Activated naive CD8-positive, alpha-beta T cell treated with anti-CD3 and anti-CD28 coated beads, Interleukin-2, amount 10 ng/mL, durations not matched to agents 7 days and 5 days (primary cell): ENCODE measurements around the gene CCP110. TPM values are rescaled to one million over a fixed set of nuclear protein-coding genes. Genes with fewer than 3 reads are reported as not detected.
A peak's percentile ranks its signal among the peaks of the same experiment; 100 is the strongest.

Experiments used
- ATAC-seq: fragments of 150-1000 bp; cut with Tn5 transposase; one replicate; pipeline ENCODE4 v1.10.0; 2021; ENCODE audit warnings: low read depth, moderate library complexity
- POLR2A ChIA-PET: fragments of 350-600 bp; sonication (Branson Sonifier 250); formaldehyde crosslinking; loops from one replicate; lab custom pipeline; 2021; ENCODE audit warnings: antibody characterized with exemption; lab: Charles Lee
- DNase-seq: peaks from one replicate; pipeline ENCODE4 v3.0.0; 2021
- H3K27ac Mint-ChIP-seq: one replicate; pipeline ENCODE4 v1.8.0; 2022; ENCODE audit warnings: mild to moderate bottlenecking, mixed read lengths
- H3K27me3 Mint-ChIP-seq: one replicate; pipeline ENCODE4 v1.8.0; 2022; ENCODE audit warnings: mild to moderate bottlenecking, moderate library complexity, mixed read lengths
- H3K36me3 Mint-ChIP-seq: one replicate; pipeline ENCODE4 v1.8.0; 2021; ENCODE audit warnings: mild to moderate bottlenecking, mixed read lengths
- H3K4me1 Mint-ChIP-seq: one replicate; pipeline ENCODE4 v1.8.0; 2021; ENCODE audit warnings: mixed read lengths
- H3K4me3 Mint-ChIP-seq: one replicate; pipeline ENCODE4 v1.8.0; 2022; ENCODE audit warnings: mild to moderate bottlenecking, moderate library complexity, mixed read lengths
- H3K9me3 Mint-ChIP-seq: one replicate; pipeline ENCODE4 v1.8.0; 2021; ENCODE audit warnings: mixed read lengths
- total RNA-seq, 2 experiments: library from RNA; stranded (reverse); gene quantifications; one replicate each; pipeline ENCODE4 v1.2.3, GENCODE V29; 2021

The CCP110 gene
- total RNA-seq, 2 experiments from 2014 or later = 35.2 to 38.1 TPM

DNA sequence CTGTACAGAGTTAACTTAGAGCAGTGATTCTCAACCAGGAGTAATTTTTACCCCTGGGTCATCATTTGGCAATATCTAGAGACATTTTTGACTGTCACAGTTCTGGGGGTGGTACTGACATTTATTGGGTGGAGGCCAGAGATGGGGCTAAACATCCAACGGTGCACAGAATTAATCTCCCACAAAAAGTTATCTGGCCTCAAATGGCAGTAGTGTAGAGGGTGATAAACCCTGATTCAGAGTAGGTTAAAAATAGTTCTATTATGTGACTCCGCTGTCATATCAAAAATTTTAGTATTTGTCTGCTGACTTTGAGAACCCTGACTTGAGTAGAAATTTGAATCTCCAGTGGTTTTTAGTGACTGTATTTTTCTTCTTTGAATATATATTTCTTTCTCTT, 50.9 kb downstream of the CCP110 start:
- Mint-ChIP-seq H3K9me3 (no peaks in the 10 kb centered on the region), H3K4me3 (no peak overlapping the region), H3K4me1 (no peaks in the 10 kb centered on the region), H3K36me3 (peaks cover 35% of the 10 kb centered on the region), H3K27ac (no peak overlapping the region), H3K27me3 (no peaks in the 10 kb centered on the region)
- DNase-seq = no peak
- ATAC-seq = no peak
- POLR2A ChIA-PET = no interaction called here

DNA sequence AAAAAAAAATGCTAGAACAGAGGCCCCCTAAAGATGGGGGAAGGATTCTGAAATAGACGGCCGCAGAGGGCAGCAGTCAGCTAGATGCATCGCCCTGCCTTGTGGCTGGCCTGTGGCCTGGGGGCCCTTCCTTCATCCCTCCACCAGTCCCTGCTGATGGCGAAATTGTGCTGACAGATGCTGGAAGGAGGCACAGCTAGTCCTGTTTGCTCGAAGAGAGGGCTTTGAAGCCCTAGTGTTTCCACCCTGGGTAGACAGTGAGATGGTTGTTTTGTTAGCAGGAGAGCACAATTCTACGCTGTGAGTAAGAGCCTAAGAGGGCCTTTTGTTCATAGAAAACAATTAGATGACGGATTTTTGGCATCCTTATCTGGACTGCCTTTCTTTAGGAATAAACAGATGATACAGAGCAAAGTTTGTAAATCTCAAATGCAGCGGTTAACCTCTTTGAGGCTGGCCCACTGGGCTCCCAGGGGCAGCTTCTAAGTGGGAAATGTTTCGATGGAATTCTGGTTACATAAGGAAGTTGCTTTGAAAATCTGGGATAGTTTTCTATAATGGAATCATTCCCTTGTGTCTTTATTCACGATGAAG, 54.7 kb downstream of the CCP110 start:
- H3K36me3 Mint-ChIP-seq = peaks cover 59% of the 10 kb centered on the region
- H3K9me3 Mint-ChIP-seq = no peaks in the 10 kb centered on the region
- no peak overlapping the region for H3K4me3 Mint-ChIP-seq
- no peaks in the 10 kb centered on the region for H3K27me3 Mint-ChIP-seq
- no peak for ATAC-seq
- no peaks in the 10 kb centered on the region for H3K4me1 Mint-ChIP-seq
- H3K27ac Mint-ChIP-seq = no peak overlapping the region
- POLR2A ChIA-PET = no interaction called here
- DNase-seq = no peak

DNA sequence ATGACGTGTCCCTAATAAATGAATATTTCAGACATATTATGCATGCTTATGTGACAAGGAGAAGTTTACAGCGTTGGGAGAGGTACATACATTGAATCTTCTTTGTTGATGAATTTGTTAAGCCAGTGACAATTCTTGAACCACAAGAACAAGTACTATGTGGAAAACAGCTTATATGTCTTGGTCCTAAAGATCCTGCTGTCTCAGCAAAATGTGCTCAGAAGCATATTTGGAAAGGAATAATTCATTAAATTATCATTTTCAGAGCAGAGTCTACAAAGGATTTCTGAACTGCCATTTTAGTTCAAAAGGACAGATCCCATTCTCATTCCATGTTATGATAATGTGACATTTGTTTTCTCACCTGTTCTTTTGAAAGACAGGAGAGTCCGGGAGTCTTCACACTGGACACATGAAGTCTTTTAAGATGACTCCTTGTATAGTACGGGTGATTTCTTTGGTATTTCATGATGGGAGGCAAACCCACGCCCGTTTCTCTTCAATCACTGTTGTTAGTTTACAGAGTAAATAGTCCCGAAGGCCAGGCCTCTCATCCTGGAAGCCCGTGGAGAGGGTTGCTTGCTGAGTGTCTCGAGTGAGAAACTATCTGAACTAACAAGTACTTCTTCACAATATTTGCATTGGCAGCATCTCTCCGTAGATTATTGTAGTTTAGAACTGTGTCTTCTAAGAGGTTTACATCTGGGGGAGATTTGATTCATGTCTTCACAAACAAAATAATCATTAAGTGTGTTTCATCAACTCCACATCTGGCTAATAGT, 58.5 kb downstream of the CCP110 start:
- H3K4me3 Mint-ChIP-seq = no peak overlapping the region
- H3K27ac Mint-ChIP-seq = no peak overlapping the region
- ATAC-seq (no peak), DNase-seq (no peak)
- no peaks in the 10 kb centered on the region for H3K27me3 Mint-ChIP-seq
- POLR2A ChIA-PET = no interaction called here
- H3K9me3 Mint-ChIP-seq = no peaks in the 10 kb centered on the region
- no peaks in the 10 kb centered on the region for H3K4me1 Mint-ChIP-seq
- H3K36me3 Mint-ChIP-seq = peaks cover 54% of the 10 kb centered on the region

GRCh38 chr16:19583665-19584300, 60.0 kb downstream of the CCP110 start:
- Mint-ChIP-seq H3K4me3 (no peak overlapping the region), H3K27me3 (no peaks in the 10 kb centered on the region), H3K4me1 (no peaks in the 10 kb centered on the region), H3K36me3 (peaks cover 45% of the 10 kb centered on the region), H3K27ac (no peak overlapping the region), H3K9me3 (no peaks in the 10 kb centered on the region)
- ATAC-seq = peak; percentile 65
- POLR2A ChIA-PET = interaction anchor here (0.7 kb wide), 1 partner anchor 18 kb away, joined by 4 read pairs; no protein-coding TSS in a partner anchor
- DNase-seq = no peak

GRCh38 chr16:19588661-19589060, 64.9 kb downstream of the CCP110 start:
- no peak for DNase-seq
- Mint-ChIP-seq H3K4me3 (no peak overlapping the region), H3K36me3 (peaks cover 20% of the 10 kb centered on the region), H3K4me1 (no peaks in the 10 kb centered on the region), H3K27me3 (no peaks in the 10 kb centered on the region), H3K9me3 (no peaks in the 10 kb centered on the region), H3K27ac (no peak overlapping the region)
- ATAC-seq = no peak
- POLR2A ChIA-PET = no interaction called here

- Mint-ChIP-seq H3K4me3 (no peak overlapping the region), H3K4me1 (no peaks in the 10 kb centered on the region), H3K27me3 (no peaks in the 10 kb centered on the region), H3K27ac (no peak overlapping the region), H3K9me3 (no peaks in the 10 kb centered on the region), H3K36me3 (peaks cover 20% of the 10 kb centered on the region)
- POLR2A ChIA-PET = no interaction called here
- ATAC-seq (no peak), DNase-seq (no peak)
Measured at GRCh38 chr16:19589106-19589505, 65.4 kb downstream of the CCP110 start.

DNA sequence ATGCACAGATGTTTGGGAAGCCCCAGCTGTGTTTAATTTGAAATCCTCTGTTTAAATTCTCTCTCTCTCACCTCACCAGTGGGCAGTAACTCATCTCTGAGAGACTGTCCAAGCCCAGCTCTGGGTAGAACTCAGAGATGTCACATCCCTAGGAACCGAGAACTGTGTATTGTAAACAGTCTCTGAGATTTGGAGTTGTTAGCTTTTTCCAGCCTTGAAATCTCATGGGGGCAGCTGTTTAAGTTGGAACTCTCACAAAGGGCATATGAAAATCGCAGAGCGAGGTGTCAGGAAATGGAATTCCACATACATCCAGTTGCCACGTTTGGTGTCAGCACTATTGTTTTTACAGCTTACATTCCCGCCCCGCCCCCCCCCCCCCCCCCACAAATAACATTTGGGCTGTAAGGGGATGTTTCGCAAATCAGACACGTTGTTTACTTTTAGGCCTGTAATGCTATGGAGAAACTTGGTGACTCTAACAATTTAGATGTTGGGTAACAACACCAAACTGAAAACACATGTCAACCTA, 66.1 kb downstream of the CCP110 start:
- no peak overlapping the region for H3K4me3 Mint-ChIP-seq
- no peak for DNase-seq
- H3K9me3 Mint-ChIP-seq = no peaks in the 10 kb centered on the region
- H3K36me3 Mint-ChIP-seq = peaks cover 19% of the 10 kb centered on the region
- POLR2A ChIA-PET = no interaction called here
- no peaks in the 10 kb centered on the region for H3K4me1 Mint-ChIP-seq
- H3K27me3 Mint-ChIP-seq = no peaks in the 10 kb centered on the region
- ATAC-seq = no peak
- H3K27ac Mint-ChIP-seq = no peak overlapping the region

- POLR2A ChIA-PET = no interaction called here
- peaks cover 6% of the 10 kb centered on the region for H3K36me3 Mint-ChIP-seq
- DNase-seq (no peak), ATAC-seq (no peak)
- H3K4me3 Mint-ChIP-seq = no peak overlapping the region
- H3K4me1 Mint-ChIP-seq = peaks cover 3% of the 10 kb centered on the region
- H3K27ac Mint-ChIP-seq = peak overlapping the region; percentile 46
- H3K27me3 Mint-ChIP-seq = no peaks in the 10 kb centered on the region
- no peaks in the 10 kb centered on the region for H3K9me3 Mint-ChIP-seq
Measured at GRCh38 chr16:19595043-19595767, 71.5 kb downstream of the CCP110 start.

DNA sequence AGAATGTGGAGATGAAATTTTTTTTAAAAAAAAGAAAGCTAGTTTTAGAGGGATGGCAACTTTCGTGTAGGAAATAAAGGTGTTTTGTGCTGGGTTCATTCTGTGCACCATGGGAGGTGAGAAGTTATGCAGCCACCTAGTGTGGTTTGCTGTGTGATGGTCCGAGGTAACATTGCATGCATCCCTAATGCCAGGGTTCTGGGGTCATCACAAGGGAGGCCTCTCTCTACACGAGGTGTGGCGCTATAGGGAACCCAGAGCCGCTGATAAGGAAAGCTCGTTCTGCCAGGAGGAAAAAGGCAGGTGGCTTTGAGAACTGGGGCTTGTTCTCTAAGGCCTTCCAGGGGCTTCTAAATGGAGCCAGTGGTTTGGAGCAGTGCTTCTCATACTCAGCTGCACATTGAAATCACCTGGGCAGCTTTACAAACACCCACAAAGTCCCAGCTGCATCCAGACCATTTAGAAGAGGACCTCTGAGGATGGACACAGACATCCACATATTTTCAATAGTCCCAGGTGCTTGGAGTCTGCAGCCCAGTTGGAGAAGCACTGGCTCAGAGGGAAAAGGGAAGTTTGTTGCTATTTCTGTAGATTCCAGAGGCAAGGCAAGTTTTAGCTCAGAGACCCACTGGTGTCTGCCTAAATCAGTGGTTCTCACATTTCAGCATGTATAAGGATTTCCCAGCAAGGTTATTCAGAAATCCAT, 75.2 kb downstream of the CCP110 start:
- Mint-ChIP-seq H3K27me3 (no peaks in the 10 kb centered on the region), H3K9me3 (no peaks in the 10 kb centered on the region), H3K4me1 (peaks cover 6% of the 10 kb centered on the region), H3K27ac (no peak overlapping the region), H3K4me3 (no peak overlapping the region), H3K36me3 (peaks cover 7% of the 10 kb centered on the region)
- no peak for DNase-seq
- no peak for ATAC-seq
- POLR2A ChIA-PET = no interaction called here

GRCh38 chr16:19599968-19600716, 76.4 kb downstream of the CCP110 start:
- no peak for DNase-seq
- Mint-ChIP-seq H3K27ac (no peak overlapping the region), H3K36me3 (peaks cover 14% of the 10 kb centered on the region), H3K4me1 (peaks cover 6% of the 10 kb centered on the region), H3K27me3 (no peaks in the 10 kb centered on the region), H3K9me3 (no peaks in the 10 kb centered on the region), H3K4me3 (no peak overlapping the region)
- no peak for ATAC-seq
- POLR2A ChIA-PET = no interaction called here

DNA sequence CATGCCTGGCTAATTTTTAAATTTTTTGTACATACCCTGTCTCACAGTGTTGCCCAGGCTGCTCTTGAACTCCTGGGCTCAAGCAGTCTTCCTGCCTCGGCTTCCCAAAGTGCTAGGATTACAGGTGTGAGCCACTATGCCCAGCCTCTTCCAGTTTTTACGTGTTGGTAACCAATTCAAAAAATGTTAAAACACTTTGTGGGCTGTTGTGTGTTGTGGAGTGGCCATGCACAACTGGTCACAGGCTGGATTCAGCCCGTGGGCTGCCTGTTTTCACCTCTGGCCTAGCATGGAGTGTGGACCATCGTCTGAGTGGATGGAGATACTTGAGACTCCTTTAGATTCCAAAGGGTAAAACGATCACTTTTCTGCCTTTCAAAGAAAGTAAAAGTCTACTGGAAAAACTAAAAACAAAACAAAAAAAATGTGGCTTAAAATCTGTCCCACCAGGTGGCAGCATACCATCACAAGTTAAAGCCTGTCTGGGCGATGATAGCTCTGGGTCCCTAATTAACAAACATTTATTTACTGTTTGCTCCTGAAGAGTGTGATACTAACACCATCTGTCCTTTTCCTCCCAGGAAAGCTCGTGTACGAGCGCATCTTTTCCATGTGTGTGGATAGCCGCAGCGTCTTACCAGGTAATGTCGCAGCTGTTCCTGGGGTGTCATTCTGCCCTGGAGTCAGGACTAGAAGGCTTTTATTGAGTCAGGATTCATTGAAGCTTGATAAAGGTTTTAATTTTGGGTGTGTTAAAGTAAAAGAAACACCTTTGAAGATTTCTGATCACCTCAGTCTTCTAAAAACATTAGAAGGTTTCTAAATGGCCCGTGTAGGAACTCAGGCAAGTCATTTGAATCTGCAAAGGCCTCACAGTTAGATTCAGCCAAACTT, 77.6 kb downstream of the CCP110 start:
- Mint-ChIP-seq H3K36me3 (peaks cover 22% of the 10 kb centered on the region), H3K27me3 (no peaks in the 10 kb centered on the region), H3K27ac (peak overlapping the region; percentile 12), H3K4me3 (no peak overlapping the region), H3K4me1 (peaks cover 6% of the 10 kb centered on the region), H3K9me3 (no peaks in the 10 kb centered on the region)
- POLR2A ChIA-PET = interaction anchor here (0.5 kb wide), 1 partner anchor 17 kb away, joined by 4 read pairs; no protein-coding TSS in a partner anchor
- ATAC-seq (no peak), DNase-seq (no peak)
